ENCODE data around the gene CADM1.

The CADM1 gene

DNA sequence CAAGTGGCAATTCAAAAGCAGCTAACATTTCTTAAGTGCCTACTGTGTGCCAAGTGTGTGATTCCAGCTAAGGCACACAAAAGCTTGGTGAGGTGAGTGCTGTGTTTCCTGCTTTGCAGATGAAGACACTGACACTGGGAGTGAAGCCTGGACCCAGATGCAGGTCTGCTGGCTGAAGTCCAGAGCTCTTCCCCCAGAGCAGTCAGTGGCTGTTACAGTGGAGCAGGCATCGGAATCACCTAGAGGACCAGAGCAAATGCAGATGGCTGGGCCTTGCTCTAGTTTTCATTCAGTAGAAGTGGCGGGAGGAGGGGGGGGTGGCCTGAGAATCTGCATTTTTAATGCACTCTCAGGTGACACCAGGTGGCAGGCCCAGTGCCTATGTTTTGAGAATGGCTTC, 342.3 kb downstream of the CADM1 start:
- H3K27ac ChIP-seq, result no peak overlapping the region
- CTCF ChIA-PET, result interaction anchor here (0.7 kb wide), 1 partner anchor 742 kb away, joined by 3 read pairs; no protein-coding TSS in a partner anchor

DNA sequence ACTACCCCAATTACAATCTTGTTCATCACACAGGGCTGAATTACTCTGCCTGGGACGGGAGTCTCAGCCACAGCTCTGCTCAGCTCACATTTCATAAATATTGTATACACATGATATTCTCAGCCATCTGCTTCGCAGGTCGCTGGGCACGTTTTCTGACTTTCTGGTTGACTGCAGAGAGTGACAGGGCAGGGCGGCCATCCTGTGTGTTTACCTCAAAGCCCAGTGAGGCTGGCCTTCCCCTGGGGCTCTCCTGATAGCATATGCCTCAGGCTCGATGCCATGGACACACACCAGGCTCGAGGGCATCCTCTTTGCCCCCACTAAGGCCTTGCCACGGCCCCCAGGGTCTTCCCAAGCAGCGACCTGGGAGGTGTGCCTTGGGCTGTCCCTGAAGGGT, 345.0 kb downstream of the CADM1 start:
- DNase-seq (ENCODE audit: low spot score), result no peak
- CTCF ChIA-PET, result interaction anchor here (0.6 kb wide), 1 partner anchor 35 kb away, joined by 3 read pairs; no protein-coding TSS in a partner anchor
- TF ChIP-seq, protein P1, sequence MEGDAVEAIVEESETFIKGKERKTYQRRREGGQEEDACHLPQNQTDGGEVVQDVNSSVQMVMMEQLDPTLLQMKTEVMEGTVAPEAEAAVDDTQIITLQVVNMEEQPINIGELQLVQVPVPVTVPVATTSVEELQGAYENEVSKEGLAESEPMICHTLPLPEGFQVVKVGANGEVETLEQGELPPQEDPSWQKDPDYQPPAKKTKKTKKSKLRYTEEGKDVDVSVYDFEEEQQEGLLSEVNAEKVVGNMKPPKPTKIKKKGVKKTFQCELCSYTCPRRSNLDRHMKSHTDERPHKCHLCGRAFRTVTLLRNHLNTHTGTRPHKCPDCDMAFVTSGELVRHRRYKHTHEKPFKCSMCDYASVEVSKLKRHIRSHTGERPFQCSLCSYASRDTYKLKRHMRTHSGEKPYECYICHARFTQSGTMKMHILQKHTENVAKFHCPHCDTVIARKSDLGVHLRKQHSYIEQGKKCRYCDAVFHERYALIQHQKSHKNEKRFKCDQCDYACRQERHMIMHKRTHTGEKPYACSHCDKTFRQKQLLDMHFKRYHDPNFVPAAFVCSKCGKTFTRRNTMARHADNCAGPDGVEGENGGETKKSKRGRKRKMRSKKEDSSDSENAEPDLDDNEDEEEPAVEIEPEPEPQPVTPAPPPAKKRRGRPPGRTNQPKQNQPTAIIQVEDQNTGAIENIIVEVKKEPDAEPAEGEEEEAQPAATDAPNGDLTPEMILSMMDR (conservative IDR thresholded peaks at IDR 0.05; ENCODE audit: low read depth), result no peak
- POLR2A ChIA-PET (ENCODE audit: low non-redundant PET), result no interaction called here
- H3K27ac ChIP-seq, result no peak overlapping the region

More for the DNA sequence above, 342.3 kb downstream of the CADM1 start:
- TF ChIP-seq, protein P1 (conservative IDR thresholded peaks at IDR 0.05; ENCODE audit: low read depth), result no peak
- POLR2A ChIA-PET (ENCODE audit: low non-redundant PET), result no interaction called here
- no peak for DNase-seq (ENCODE audit: low spot score)

DNA sequence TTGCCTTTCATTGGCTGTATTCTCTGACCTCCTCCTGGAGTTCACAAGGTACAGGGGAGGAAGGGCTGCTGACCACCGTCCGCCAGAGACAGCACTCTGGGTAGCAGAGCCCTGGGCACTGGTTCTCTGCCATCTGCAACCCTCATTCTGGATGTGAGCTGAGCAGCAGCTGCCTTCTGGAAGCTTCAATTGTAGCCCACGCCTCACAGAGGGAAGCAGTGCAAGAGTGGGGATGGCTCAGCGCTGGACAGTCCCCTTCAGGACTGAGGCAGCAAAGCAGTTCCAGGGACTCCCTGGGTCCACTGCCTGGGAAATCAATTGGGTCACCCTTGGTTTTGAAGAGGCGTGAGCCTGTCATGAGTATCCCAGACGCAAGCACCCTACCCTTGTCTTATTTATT, 346.2 kb downstream of the CADM1 start:
- no peak overlapping the region for H3K27ac ChIP-seq
- no peak for DNase-seq (ENCODE audit: low spot score)
- POLR2A ChIA-PET (ENCODE audit: low non-redundant PET), result no interaction called here
- CTCF ChIA-PET, result no interaction called here
- TF ChIP-seq, protein P1 (conservative IDR thresholded peaks at IDR 0.05; ENCODE audit: low read depth), result no peak

DNA sequence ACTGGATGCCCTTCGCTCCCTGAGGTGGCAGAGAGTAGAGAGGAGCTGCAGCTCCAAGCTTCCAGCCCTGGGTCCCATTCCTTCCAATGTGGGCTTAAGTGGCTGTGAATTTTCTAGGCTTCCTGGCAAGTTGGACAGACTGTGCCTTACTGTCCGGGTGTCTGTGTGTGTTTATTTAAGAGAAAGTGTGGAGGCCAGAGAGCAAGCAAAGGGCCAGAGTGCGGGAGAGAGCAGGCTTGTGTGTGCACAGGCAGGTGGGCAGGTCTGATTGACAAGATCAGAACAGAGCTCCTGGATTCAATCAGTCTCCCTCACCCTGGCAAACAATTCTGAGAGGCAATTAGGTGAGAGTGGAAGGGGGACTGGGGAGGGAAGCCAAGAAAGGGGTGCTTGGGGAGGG, 347.0 kb downstream of the CADM1 start:
- H3K27ac ChIP-seq, result no peak overlapping the region
- ChIA-PET POLR2A (ENCODE audit: low non-redundant PET) (no interaction called here), CTCF (no interaction called here)
- TF ChIP-seq, protein P1 (conservative IDR thresholded peaks at IDR 0.05; ENCODE audit: low read depth), result no peak
- no peak for DNase-seq (ENCODE audit: low spot score)

DNA sequence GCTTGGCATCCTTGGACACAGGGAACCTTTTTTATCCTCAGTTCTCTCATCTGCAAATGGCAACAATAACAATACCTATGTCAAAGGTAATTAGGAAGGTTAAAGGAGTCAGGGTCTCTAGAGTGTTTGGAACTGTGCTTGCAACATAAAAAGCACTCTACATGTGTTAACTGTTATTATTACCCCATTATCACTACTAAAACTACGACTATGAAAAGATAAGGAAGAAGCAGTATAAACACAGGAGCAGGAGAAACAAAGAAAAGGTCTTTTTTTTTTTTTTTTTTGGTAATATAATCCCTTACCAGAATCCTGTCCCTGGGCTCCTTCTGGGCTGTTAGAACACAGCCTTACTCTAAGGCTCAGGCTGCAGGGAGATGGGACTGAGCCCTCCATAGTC, 348.2 kb downstream of the CADM1 start:
- TF ChIP-seq, protein P1 (conservative IDR thresholded peaks at IDR 0.05; ENCODE audit: low read depth), result no peak
- no peak overlapping the region for H3K27ac ChIP-seq
- CTCF ChIA-PET, result no interaction called here
- POLR2A ChIA-PET (ENCODE audit: low non-redundant PET), result no interaction called here
- no peak for DNase-seq (ENCODE audit: low spot score)

DNA sequence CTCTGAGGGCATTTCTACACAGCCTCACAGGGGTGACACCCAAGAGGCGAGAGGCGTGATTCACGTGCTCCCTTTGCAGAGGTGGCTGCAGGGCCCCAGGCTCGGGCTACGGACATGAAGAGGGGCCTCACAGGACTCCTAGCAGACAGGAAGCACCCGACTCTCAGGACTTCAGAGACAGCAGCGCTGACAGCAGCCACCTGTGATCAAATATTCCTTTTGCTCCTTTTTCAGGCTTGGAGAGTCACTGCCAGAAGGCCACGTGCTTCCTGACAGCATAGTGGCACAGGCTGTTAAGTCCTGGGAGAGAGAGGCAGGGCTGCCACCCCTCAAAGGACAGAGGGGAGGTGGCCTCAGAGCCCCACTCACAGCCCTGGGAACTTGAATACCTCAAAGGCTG, 348.9 kb downstream of the CADM1 start:
- POLR2A ChIA-PET (ENCODE audit: low non-redundant PET), result no interaction called here
- CTCF ChIA-PET, result no interaction called here
- no peak overlapping the region for H3K27ac ChIP-seq
- TF ChIP-seq, protein P1 (conservative IDR thresholded peaks at IDR 0.05; ENCODE audit: low read depth), result no peak
- no peak for DNase-seq (ENCODE audit: low spot score)

DNA sequence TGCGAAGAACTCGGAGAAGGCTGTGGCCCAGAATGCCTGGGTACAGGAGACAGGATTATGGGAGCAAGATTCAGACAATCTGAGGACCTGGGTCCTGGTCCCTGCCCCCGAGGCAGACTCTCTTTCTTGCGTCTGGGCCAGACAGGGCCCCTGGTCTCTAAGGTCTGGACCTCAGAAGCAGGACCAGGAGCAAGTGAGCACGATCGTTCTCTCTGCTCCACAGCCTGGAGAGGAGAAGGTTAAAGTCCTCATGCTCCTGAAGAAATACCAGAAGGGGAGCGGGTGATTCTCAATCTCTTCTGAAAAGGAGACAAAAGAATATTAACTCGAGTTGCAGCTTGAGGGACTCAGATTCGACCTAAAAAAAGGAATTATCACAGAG, 349.9 kb downstream of the CADM1 start:
- CTCF ChIA-PET, result interaction anchor here (0.6 kb wide), 1 partner anchor 729 kb away, joined by 3 read pairs; no protein-coding TSS in a partner anchor
- DNase-seq (ENCODE audit: low spot score), result no peak
- POLR2A ChIA-PET (ENCODE audit: low non-redundant PET), result no interaction called here

More for the DNA sequence above, 349.9 kb downstream of the CADM1 start:
- TF ChIP-seq, protein P1 (conservative IDR thresholded peaks at IDR 0.05; ENCODE audit: low read depth), result no peak
- H3K27ac ChIP-seq, result no peak overlapping the region

Data from RWPE1 (cell line).